ENCODE results near the gene PNPO.
"Not testable (repeated sequence)": the region's sequence is repeated elsewhere in the genome, so short reads cannot be mapped to it uniquely, and the experiment has no call there.

Gene PNPO

DNA sequence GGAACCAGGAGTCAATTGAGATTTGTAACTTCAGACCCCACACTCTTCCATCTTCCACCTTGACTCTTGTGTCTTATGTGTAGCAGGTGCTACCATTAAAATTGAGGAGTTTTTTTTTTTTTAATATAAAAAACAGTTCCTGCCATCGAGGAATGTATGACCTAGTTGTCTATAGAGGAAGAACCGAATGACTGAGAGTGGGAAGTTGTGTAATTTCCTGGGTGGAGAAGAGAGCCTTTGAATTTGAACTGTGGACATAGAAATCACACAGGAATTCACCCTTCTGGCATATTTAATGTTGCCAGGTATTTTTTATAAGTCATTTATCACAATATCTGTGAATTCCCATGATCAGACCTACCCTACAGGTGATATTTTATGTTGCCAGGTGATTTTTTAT, 23.4 kb upstream of the PNPO start:
- DNase-seq (ENCODE audit: low read depth) = no peak

- DNase-seq (ENCODE audit: low read depth) = no peak
Measured at GRCh38 chr17:47918991-47919390, 22.4 kb upstream of the PNPO start.

GRCh38 chr17:47919889-47920288, 21.5 kb upstream of the PNPO start:
- not testable (repeated sequence) for DNase-seq (ENCODE audit: low read depth)

GRCh38 chr17:47924785-47925677, 16.3 kb upstream of the PNPO start:
- no peak for DNase-seq (ENCODE audit: low read depth)

- DNase-seq (ENCODE audit: low read depth) = no peak
Measured at GRCh38 chr17:47925678-47925988, 15.7 kb upstream of the PNPO start.

- DNase-seq (ENCODE audit: low read depth) = no peak
Measured at GRCh38 chr17:47927821-47928400, 13.5 kb upstream of the PNPO start.

GRCh38 chr17:47928415-47928814, 13.0 kb upstream of the PNPO start:
- DNase-seq (ENCODE audit: low read depth) = no peak

- DNase-seq (ENCODE audit: low read depth) = no peak
Measured at GRCh38 chr17:47929218-47930000, 12.0 kb upstream of the PNPO start.

DNA sequence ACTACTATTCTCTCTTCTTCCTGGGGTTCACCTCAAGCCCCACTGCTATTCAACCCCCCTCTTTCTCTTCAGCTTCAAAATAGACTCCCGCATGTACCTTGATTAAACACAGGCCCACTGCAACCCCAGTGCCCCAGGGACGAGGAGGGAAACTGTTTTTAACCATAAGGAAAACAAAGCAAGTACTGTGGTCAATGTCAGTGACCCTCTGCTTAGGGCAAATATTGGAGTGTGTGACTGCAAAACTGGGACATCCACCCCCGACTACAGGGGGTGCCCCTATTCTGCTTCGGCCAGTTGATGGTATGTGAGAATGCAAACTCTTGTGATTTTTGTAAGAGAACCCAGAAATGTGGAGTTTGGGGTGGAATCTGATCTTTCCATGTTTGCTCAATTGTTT, 9.5 kb upstream of the PNPO start:
- no peak for DNase-seq (ENCODE audit: low read depth)

DNA sequence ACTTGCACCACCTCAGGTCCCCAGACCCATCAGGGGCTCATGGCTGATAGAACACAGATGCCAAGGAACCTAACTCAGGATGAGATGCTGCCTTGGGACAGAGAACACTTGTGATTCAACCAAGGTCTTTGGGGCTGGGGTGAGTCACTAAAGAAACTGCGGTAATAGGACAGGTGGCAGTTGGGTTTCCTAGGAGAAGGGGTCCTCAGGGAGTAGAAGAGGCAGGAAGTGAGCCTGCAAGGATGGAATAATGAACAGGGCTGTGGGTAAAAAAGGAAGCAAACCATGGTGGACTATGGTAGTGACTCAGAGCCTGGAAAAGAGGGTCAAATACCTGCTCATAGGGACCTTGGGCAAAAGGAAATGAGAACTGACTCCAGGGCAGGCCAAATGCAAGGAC, 6.5 kb upstream of the PNPO start:
- no peak for DNase-seq (ENCODE audit: low read depth)

DNA sequence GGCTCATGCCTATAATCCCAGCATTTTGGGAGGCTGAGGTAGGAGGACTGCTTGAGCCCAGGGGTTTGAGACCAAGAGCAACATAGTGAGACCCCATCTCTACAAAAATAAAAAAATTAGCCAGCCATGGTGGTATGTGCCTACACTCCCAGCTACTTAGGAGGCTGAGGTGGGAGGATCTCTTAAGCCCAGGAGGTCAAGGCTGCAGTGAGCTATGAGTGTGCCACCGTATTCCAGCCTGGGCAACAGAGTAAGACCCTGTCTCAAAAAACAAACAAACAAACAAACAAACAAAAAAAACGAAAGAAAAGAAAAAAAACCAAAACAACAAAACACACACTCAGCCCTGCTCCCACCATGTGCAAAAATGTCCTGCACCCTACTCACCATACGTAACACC, 5.9 kb upstream of the PNPO start:
- DNase-seq (ENCODE audit: low read depth) = not testable (repeated sequence)

DNA sequence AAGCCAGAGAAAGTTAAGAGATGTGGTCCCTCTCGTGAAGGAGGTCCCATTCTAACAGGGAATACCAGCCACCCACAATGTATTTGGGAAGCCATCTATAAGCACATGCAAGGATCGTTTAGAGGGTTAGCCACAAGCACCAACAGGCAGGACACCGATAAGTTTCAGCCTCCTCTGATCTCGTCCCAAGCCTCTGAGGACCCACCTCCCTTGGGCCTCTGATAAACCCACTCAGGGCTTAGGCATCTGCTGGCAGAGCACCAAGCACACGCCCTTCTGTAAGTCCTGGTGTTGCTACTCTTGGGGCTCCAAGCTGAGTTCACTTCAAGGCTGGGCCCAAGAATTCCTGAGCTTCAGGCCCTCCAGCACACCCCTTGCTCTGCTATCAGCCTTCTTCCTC, 5.4 kb upstream of the PNPO start:
- DNase-seq (ENCODE audit: low read depth) = peak; percentile 60

GRCh38 chr17:47937941-47938340, 3.4 kb upstream of the PNPO start:
- DNase-seq (ENCODE audit: low read depth) = no peak

- no peak for DNase-seq (ENCODE audit: low read depth)
Measured at GRCh38 chr17:47942096-47942510, 732 bp downstream of the PNPO start.

GRCh38 chr17:47942568-47942967, 1.2 kb downstream of the PNPO start:
- no peak for DNase-seq (ENCODE audit: low read depth)

DNA sequence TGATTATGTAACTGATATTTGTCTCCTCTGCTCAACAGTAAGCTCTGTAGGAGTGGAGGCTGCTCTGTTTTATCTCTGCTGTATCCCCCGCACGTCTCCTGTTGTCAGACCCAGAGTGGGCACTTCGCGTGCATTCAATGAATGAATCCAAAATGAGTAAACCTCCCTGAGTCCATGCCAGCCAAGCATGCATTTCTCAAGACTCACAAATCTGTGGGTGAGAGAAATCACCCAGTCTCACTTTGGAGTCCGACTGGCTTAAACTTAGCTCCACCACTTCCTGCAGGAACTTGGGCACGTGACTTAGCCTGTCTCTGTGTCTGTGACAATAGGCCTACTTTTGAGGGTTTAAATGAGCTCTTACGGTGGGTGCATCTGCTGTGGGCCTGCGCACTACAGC, 3.7 kb downstream of the PNPO start:
- DNase-seq (ENCODE audit: low read depth) = no peak

GRCh38 chr17:47945529-47946508, 4.4 kb downstream of the PNPO start:
- no peak for DNase-seq (ENCODE audit: low read depth)

DNA sequence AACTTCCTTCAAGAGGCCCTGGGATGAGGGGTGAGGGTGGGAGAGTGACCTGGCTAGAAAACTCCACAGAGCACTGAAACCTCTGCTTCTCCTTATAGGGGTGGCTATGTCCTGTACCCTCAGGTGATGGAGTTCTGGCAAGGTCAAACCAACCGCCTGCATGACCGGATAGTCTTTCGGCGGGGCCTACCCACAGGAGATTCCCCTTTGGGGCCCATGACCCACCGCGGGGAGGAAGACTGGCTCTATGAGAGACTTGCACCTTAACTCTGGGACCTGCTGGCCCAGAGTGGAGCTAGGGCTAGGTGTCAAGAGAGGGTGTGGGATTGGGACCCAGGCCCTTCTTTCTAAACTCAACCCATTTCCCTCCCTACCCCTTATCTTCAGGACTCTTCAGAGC, 5.1 kb downstream of the PNPO start:
- DNase-seq (ENCODE audit: low read depth) = no peak

- peak; percentile 58 for DNase-seq (ENCODE audit: low read depth)
Measured at GRCh38 chr17:47946929-47947397, 5.6 kb downstream of the PNPO start.

GRCh38 chr17:47948706-47949196, 7.4 kb downstream of the PNPO start:
- DNase-seq (ENCODE audit: low read depth) = no peak

DNA sequence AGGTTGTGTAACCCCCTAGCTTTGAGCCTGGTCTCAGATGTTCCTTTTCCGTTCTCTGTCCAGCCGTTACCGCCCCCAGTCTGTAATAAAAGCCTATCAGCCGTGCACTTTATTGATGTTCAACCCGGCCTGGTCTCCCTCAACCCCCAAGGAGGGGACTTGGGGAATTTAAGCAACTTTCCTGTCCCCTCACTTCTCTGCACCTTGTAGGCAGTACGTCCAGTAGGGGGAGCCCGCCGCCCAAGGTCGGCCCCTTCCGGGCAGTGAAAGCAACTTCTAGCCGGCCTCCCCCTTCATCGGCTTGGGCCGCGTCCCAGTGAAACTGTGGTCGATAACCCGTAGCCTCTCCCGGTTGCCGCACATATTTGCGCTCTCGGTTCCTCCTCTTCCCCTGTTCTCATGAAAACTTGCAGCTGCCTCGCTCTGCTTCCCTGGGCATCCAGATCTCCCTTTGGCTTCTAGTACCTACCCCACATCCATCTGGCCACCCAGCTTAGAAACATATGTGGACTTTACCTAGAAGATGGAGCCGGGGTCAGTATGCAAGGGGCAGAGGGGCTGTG, 7.9 kb downstream of the PNPO start:
- peak; percentile 40 for DNase-seq (ENCODE audit: low read depth)
